GM12878 (cell line): ENCODE measurements around the gene IL1R2. TPM values are rescaled to one million over a fixed set of nuclear protein-coding genes. Genes with fewer than 3 reads are reported as not detected.
A peak's percentile ranks its signal among the peaks of the same experiment; 100 is the strongest.

Source experiments
- ATAC-seq: fragments of 200-7000 bp; cut with Tn5 transposase; 3 replicates; pipeline ENCODE4 v1.9.1; 2020; ENCODE audit warnings: mild to moderate bottlenecking, moderate library complexity
- BruUV-seq: library from RNA; stranded (reverse); fragments of 400-500 nt; replicated peaks from 2 replicates; lab custom pipeline; 2021; lab: Mats Ljungman, UMichigan
- CTCF ChIA-PET: fragments of 300-600 bp; sonication (Branson Sonifier 250); formaldehyde crosslinking; extraction: SDS; loops from one replicate; lab custom pipeline; 2021; ENCODE audit warnings: inconsistent platforms; lab: Yijun Ruan, JAX
- POLR2A ChIA-PET: fragments of 350-600 bp; formaldehyde crosslinking; extraction: SDS; loops from one replicate; lab custom pipeline; 2021; ENCODE audit warnings: inconsistent platforms; lab: Charles Lee
- RAD21 ChIA-PET: fragments of 300-600 bp; sonication (Branson Sonifier 250); formaldehyde crosslinking; loops from one replicate; lab custom pipeline; 2023; ENCODE audit warnings: antibody characterized with exemption; ENCODE audit not compliant: unreplicated experiment; lab: Charles Lee
- SMC1A ChIA-PET: fragments of 300-600 bp; sonication (Branson Sonifier 250); formaldehyde crosslinking; loops from one replicate; lab custom pipeline; 2023; ENCODE audit not compliant: unreplicated experiment, uncharacterized antibody; lab: Charles Lee
- DNase-seq: peaks from one replicate; pipeline ENCODE4 v3.0.0-alpha.2; 2011; ENCODE audit warnings: low read depth, low spot score
- FAIRE-seq: peaks from 3 replicates; lab custom pipeline; 2011; peaks lifted over from hg19 to GRCh38; lab: Jason Lieb, UNC
- H2AFZ ChIP-seq: 2 replicates; pipeline ENCODE4 v1.6.0; 2011; ENCODE audit warnings: low read depth, low read length, control low read depth; ENCODE audit not compliant: control insufficient read depth
- H3K27ac ChIP-seq: 2 replicates; pipeline ENCODE4 v1.5.1; 2011; ENCODE audit warnings: control low read depth; ENCODE audit not compliant: control insufficient read depth, insufficient read depth
- H3K27me3 ChIP-seq, 2 experiments: replicated peaks in 1 of 2; 2 replicates each; pipeline versions ENCODE4 v1.6.0 to v1.6.1; 2011; ENCODE audit warnings: low read length in 1 of 2; ENCODE audit not compliant: control insufficient read depth in 2 of 2, insufficient read depth in 2 of 2
- H3K36me3 ChIP-seq, 2 experiments: 2 replicates each; pipeline ENCODE4 v1.5.1; 2011; ENCODE audit warnings: low read length in 1 of 2; ENCODE audit not compliant: control insufficient read depth in 2 of 2, insufficient read depth in 2 of 2
- H3K4me1 ChIP-seq: 2 replicates; pipeline ENCODE4 v1.6.1; 2011; ENCODE audit warnings: mild to moderate bottlenecking, low read length, moderate library complexity, mixed read lengths; ENCODE audit not compliant: control insufficient read depth, insufficient read depth
- H3K4me2 ChIP-seq: 2 replicates; pipeline ENCODE4 v1.6.0; 2011; ENCODE audit warnings: control low read depth; ENCODE audit not compliant: control insufficient read depth, insufficient read depth
- H3K4me3 ChIP-seq: fragments of 200-600 bp; sonication (generic); 2 replicates; pipeline ENCODE4 v1.5.1; 2016
- H3K79me2 ChIP-seq: 2 replicates; pipeline ENCODE4 v1.6.0; 2011; ENCODE audit warnings: low read length; ENCODE audit not compliant: control insufficient read depth, insufficient read depth
- H3K9ac ChIP-seq: 2 replicates; pipeline ENCODE4 v1.8.0; 2011; ENCODE audit warnings: low read length, control low read depth, mixed read lengths; ENCODE audit not compliant: control insufficient read depth, insufficient read depth
- H3K9me3 ChIP-seq: replicated peaks from 3 replicates; pipeline ENCODE4 v1.5.1; 2011; ENCODE audit warnings: mild to moderate bottlenecking, low read length; ENCODE audit not compliant: control insufficient read depth, insufficient read depth
- H4K20me1 ChIP-seq: 2 replicates; pipeline ENCODE4 v1.6.0; 2011; ENCODE audit not compliant: control insufficient read depth, insufficient read depth
- BCL3 ChIP-seq: IDR thresholded peaks from 2 replicates; pipeline ENCODE4 v1.6.1; 2011; ENCODE audit warnings: borderline replicate concordance, low read depth, mild to moderate bottlenecking, moderate library complexity, low read length; ENCODE audit not compliant: insufficient read depth, poor library complexity, severe bottlenecking
- CUX1 ChIP-seq: IDR thresholded peaks from 2 replicates; pipeline ENCODE4 v1.6.1; 2012; ENCODE audit warnings: improper control_type of control experiment, low read depth, low read length; ENCODE audit not compliant: insufficient replicate concordance
- IRF5 ChIP-seq: fragments of 450-650 bp; IDR thresholded peaks from 2 replicates; pipeline ENCODE4 v1.6.1; 2017; ENCODE audit warnings: borderline replicate concordance
- SIX5 ChIP-seq: IDR thresholded peaks from 2 replicates; pipeline ENCODE4 v1.6.1; 2011; ENCODE audit warnings: mild to moderate bottlenecking, low read depth, low read length, moderate library complexity; ENCODE audit not compliant: severe bottlenecking
- SKIL ChIP-seq: fragments of 450-650 bp; IDR thresholded peaks from 2 replicates; pipeline ENCODE4 v1.6.1; 2017; ENCODE audit warnings: mild to moderate bottlenecking, low read depth, inconsistent platforms; ENCODE audit not compliant: poor library complexity, severe bottlenecking
- SPI1 ChIP-seq: IDR thresholded peaks from 2 replicates; pipeline ENCODE4 v1.6.1; 2011; ENCODE audit warnings: low read depth, mild to moderate bottlenecking, low read length, moderate library complexity, borderline replicate concordance; ENCODE audit not compliant: insufficient read depth
- SRF ChIP-seq, 2 experiments: IDR thresholded peaks; 2 replicates each; pipeline ENCODE4 v1.6.1; 2011; ENCODE audit warnings: low read depth in 2 of 2, low read length in 2 of 2, mild to moderate bottlenecking in 1 of 2, moderate library complexity in 1 of 2
- USF2 ChIP-seq: IDR thresholded peaks from 2 replicates; pipeline ENCODE4 v1.6.1; 2011; ENCODE audit warnings: low read depth, low read length, improper control_type of control experiment, borderline replicate concordance
- ZNF622 ChIP-seq: fragments of 450-650 bp; IDR thresholded peaks from 2 replicates; pipeline ENCODE4 v1.6.1; 2017; ENCODE audit warnings: mild to moderate bottlenecking, inconsistent platforms
- WGBS: methylation state at CpG from one replicate; pipeline ENCODE4 v1.1.6; 2016; ENCODE audit warnings: low lambda C conversion rate; ENCODE audit not compliant: insufficient replicate concordance, insufficient coverage; ENCODE audit errors: missing lambda C conversion rate; 5-methylcytosine and 5-hydroxymethylcytosine counted together
- in situ Hi-C: fragments of 300-500 bp; cut with MboI; formaldehyde crosslinking; loops from 9 replicates; pipeline ENCODE4 v1.14.3; 2018; ENCODE audit warnings: mixed read lengths
- intact Hi-C: fragments of 100-400 bp; cut with micrococcal nuclease; formaldehyde crosslinking; loops from one replicate; pipeline ENCODE4 v1.14.2; 2022; ENCODE audit not compliant: unreplicated experiment
- polyA plus RNA-seq, 11 experiments: library from polyadenylated mRNA; depleted of rRNA in 4 of 11; unstranded in 6 of 11; stranded (reverse) in 5 of 11; fragments of >200 nt; fragmentation: Nextera tagmentation in 4 of 11; fragmentation: Illumina TruSeq in 1 of 11; extraction: Ambion mirVana in 4 of 11; extraction: Trizol in 1 of 11; gene quantifications; 1 replicate in 1 of 11; 2 replicates in 10 of 11; pipeline versions ENCODE4 v1.2.1 to v1.2.3, GENCODE V29; 2011 to 2016; ENCODE audit warnings: inconsistent platforms in 2 of 11, missing spikeins in 2 of 11, low read depth in 1 of 11
- total RNA-seq, 4 experiments: library from RNA; depleted of rRNA in 3 of 4; stranded (reverse); fragments of >200 nt in 3 of 4; fragmentation: Illumina TruSeq in 1 of 4; extraction: Trizol in 1 of 4; gene quantifications; 2 replicates each; pipeline versions ENCODE4 v1.2.1 to v1.2.3, GENCODE V29; 2013 to 2021

IL1R2 gene
- total and polyA plus RNA-seq, 10 of the 15 experiments (the other 5 are each of a cell fraction or from before 2014, with no cell fraction given) = 0.44 to 6.4 (median 0.62) TPM

GRCh38 chr2:102001767-102002142 is 10.0 kb downstream of the IL1R2 start:
- no peak overlapping the region for H3K9ac ChIP-seq
- BruUV-seq = no TSS peak
- H2AFZ ChIP-seq = no peak overlapping the region
- no peaks in the 10 kb centered on the region for H3K36me3 ChIP-seq
- H3K4me1 ChIP-seq = peaks cover 9% of the 10 kb centered on the region
- WGBS = 60% methylated on average over 4 of the region's 4 CpGs
- DNase-seq (no peak), FAIRE-seq (no peak), ATAC-seq (peak; percentile 16; the same call in 1 of the 3 replicates)
- intact Hi-C loops (no loop called here), in situ Hi-C loops (no loop called here)
- H3K79me2 ChIP-seq = no peaks in the 10 kb centered on the region; the same call in 1 of the 2 replicates
- SMC1A ChIA-PET = interaction anchor here (0.9 to 4.8 kb wide), 9 partner anchors 12 to 442 kb away, joined by 3 to 64 read pairs (median 13); no protein-coding TSS in a partner anchor
- TF ChIP-seq USF2 (no peak), SPI1 (no peak), CUX1 (no peak), SRF (IDR thresholded peaks at IDR 0.05; ENCODE audit: low read depth in 2 of 2, low read length in 2 of 2) (no peak), BCL3 (no peak), SIX5 (no peak), ZNF622 (no peak), IRF5 (no peak), SKIL (no peak)
- H3K4me3 ChIP-seq = no peak overlapping the region
- CTCF ChIA-PET = interaction anchor here (0.8 to 4.3 kb wide), 6 partner anchors 12 to 239 kb away, joined by 3 to 71 read pairs (median 18); no protein-coding TSS in a partner anchor
- H3K27me3 ChIP-seq = no peaks in the 10 kb centered on the region; a peak in 1 of 4 replicates
- POLR2A ChIA-PET = no interaction called here
- H3K27ac ChIP-seq = no peak overlapping the region
- RAD21 ChIA-PET = interaction anchor here (1.3 to 4.3 kb wide), 6 partner anchors 18 to 238 kb away, joined by 3 to 59 read pairs (median 19); no protein-coding TSS in a partner anchor
- H3K4me2 ChIP-seq = no peak overlapping the region; the same call in 1 of the 2 replicates
- H4K20me1 ChIP-seq = no peaks in the 10 kb centered on the region
- no peaks in the 10 kb centered on the region for H3K9me3 ChIP-seq
